H9 (cell line): ENCODE data around the gene CACNG8. TPM values are rescaled to one million over a fixed set of nuclear protein-coding genes. Genes with fewer than 3 reads are reported as not detected.

ENCODE experiments used
- DNase-seq: peaks from one replicate; pipeline ENCODE4 v3.0.0-alpha.2; 2017
- H2AFZ ChIP-seq: one replicate; pipeline ENCODE4 v1.6.1; 2013; ENCODE audit warnings: mild to moderate bottlenecking, low read length, control low read depth, moderate library complexity
- H2AK5ac ChIP-seq: 2 replicates; pipeline ENCODE4 v1.6.1; 2013; ENCODE audit warnings: low read length, control low read depth, mixed read lengths; ENCODE audit not compliant: insufficient read length
- H2BK120ac ChIP-seq: one replicate; pipeline ENCODE4 v1.6.1; 2013; ENCODE audit warnings: low read depth, mild to moderate bottlenecking, low read length, control low read depth, inconsistent platforms; ENCODE audit not compliant: poor library complexity, severe bottlenecking
- H2BK12ac ChIP-seq: 2 replicates; pipeline ENCODE4 v1.6.1; 2013; ENCODE audit warnings: low read length, control low read depth, mixed read lengths, low read depth; ENCODE audit not compliant: insufficient read length
- H2BK15ac ChIP-seq: 2 replicates; pipeline ENCODE4 v1.6.1; 2013; ENCODE audit warnings: low read depth, low read length, control low read depth
- H2BK20ac ChIP-seq: one replicate; pipeline ENCODE4 v1.6.1; 2013; ENCODE audit warnings: low read depth, mild to moderate bottlenecking, low read length, control low read depth, inconsistent platforms; ENCODE audit not compliant: poor library complexity, severe bottlenecking
- H2BK5ac ChIP-seq: 2 replicates; pipeline ENCODE4 v1.6.1; 2013; ENCODE audit warnings: low read length, control low read depth, mixed read lengths; ENCODE audit not compliant: insufficient read length
- H3K14ac ChIP-seq: 2 replicates; pipeline ENCODE4 v1.6.1; 2013; ENCODE audit warnings: low read length, control low read depth; ENCODE audit not compliant: insufficient read depth
- H3K18ac ChIP-seq: 2 replicates; pipeline ENCODE4 v1.6.1; 2013; ENCODE audit warnings: low read depth, mild to moderate bottlenecking, mixed read lengths, low read length, control low read depth; ENCODE audit not compliant: insufficient read length
- H3K23ac ChIP-seq: 2 replicates; pipeline ENCODE4 v1.6.1; 2013; ENCODE audit warnings: low read length, control low read depth, mixed read lengths, low read depth; ENCODE audit not compliant: insufficient read length
- H3K23me2 ChIP-seq: 2 replicates; pipeline ENCODE4 v1.6.1; 2013; ENCODE audit warnings: low read depth, mild to moderate bottlenecking, mixed read lengths, low read length, control low read depth; ENCODE audit not compliant: insufficient read length, poor library complexity, severe bottlenecking
- H3K27ac ChIP-seq: 2 replicates; pipeline ENCODE4 v1.5.1; 2013; ENCODE audit warnings: low read length, control low read depth, mixed read lengths, low read depth; ENCODE audit not compliant: insufficient read length
- H3K27me3 ChIP-seq: 2 replicates; pipeline ENCODE4 v1.6.1; 2013; ENCODE audit warnings: low read length, control low read depth, inconsistent platforms; ENCODE audit not compliant: insufficient read depth
- H3K4ac ChIP-seq: 2 replicates; pipeline ENCODE4 v1.6.1; 2013; ENCODE audit warnings: low read depth, mild to moderate bottlenecking, control low read depth, inconsistent platforms, low read length, moderate library complexity
- H3K4me1 ChIP-seq: 2 replicates; pipeline ENCODE4 v1.6.1; 2013; ENCODE audit warnings: low read length, control low read depth, inconsistent platforms; ENCODE audit not compliant: insufficient read depth
- H3K4me2 ChIP-seq: 2 replicates; pipeline ENCODE4 v1.6.1; 2013; ENCODE audit warnings: low read length, control low read depth, mixed read lengths; ENCODE audit not compliant: insufficient read length, insufficient read depth
- H3K56ac ChIP-seq: 2 replicates; pipeline ENCODE4 v1.6.1; 2013; ENCODE audit warnings: low read depth, mild to moderate bottlenecking, mixed read lengths, low read length, control low read depth; ENCODE audit not compliant: insufficient read length
- H3K79me1 ChIP-seq: 2 replicates; pipeline ENCODE4 v1.6.1; 2013; ENCODE audit warnings: low read depth, mild to moderate bottlenecking, moderate library complexity, low read length, control low read depth, inconsistent platforms; ENCODE audit not compliant: insufficient read depth, poor library complexity, severe bottlenecking
- H3K79me2 ChIP-seq: 2 replicates; pipeline ENCODE4 v1.6.1; 2013; ENCODE audit warnings: low read length, control low read depth, inconsistent platforms; ENCODE audit not compliant: insufficient read depth
- H3K9ac ChIP-seq: 2 replicates; pipeline ENCODE4 v1.6.1; 2013; ENCODE audit warnings: low read length, control low read depth, mixed read lengths; ENCODE audit not compliant: insufficient read length; ENCODE audit errors: extremely low read depth
- H3K9me3 ChIP-seq: one replicate; pipeline ENCODE4 v1.6.1; 2013; ENCODE audit warnings: low read depth, low read length, inconsistent platforms; ENCODE audit not compliant: control insufficient read depth
- H3T11ph ChIP-seq: one replicate; pipeline ENCODE4 v1.6.1; 2013; ENCODE audit warnings: mild to moderate bottlenecking, low read length, control low read depth, inconsistent platforms
- H4K20me1 ChIP-seq: one replicate; pipeline ENCODE4 v1.6.1; 2013; ENCODE audit not compliant: control insufficient read depth, insufficient read length, insufficient read depth
- H4K5ac ChIP-seq: 2 replicates; pipeline ENCODE4 v1.6.1; 2013; ENCODE audit warnings: low read depth, mild to moderate bottlenecking, mixed read lengths, low read length, control low read depth; ENCODE audit not compliant: insufficient read length
- H4K8ac ChIP-seq: replicated peaks from 2 replicates; pipeline ENCODE4 v1.6.1; 2013; ENCODE audit warnings: low read length, control low read depth, mixed read lengths, low read depth; ENCODE audit not compliant: insufficient read length
- H4K91ac ChIP-seq: 2 replicates; pipeline ENCODE4 v1.6.1; 2013; ENCODE audit warnings: low read depth, mild to moderate bottlenecking, moderate library complexity, mixed read lengths, low read length, control low read depth; ENCODE audit not compliant: insufficient read length
- H3K27ac Mint-ChIP-seq, 3 experiments: 2 replicates in 2 of 3; 3 replicates in 1 of 3; pipeline ENCODE4 v1.8.0; 2020 to 2021; ENCODE audit warnings: mixed read lengths in 3 of 3, mild to moderate bottlenecking in 1 of 3, moderate library complexity in 1 of 3
- H3K27me3 Mint-ChIP-seq: 2 replicates; pipeline ENCODE4 v1.8.0; 2021; ENCODE audit warnings: low read depth, mild to moderate bottlenecking, moderate library complexity, mixed read lengths
- H3K36me3 Mint-ChIP-seq, 3 experiments: 2 replicates in 2 of 3; 3 replicates in 1 of 3; pipeline ENCODE4 v1.8.0; 2020 to 2021; ENCODE audit warnings: low read depth in 3 of 3, mixed read lengths in 3 of 3; ENCODE audit not compliant: insufficient read depth in 1 of 3
- H3K4me1 Mint-ChIP-seq, 2 experiments: 2 replicates each; pipeline ENCODE4 v1.8.0; 2020; ENCODE audit warnings: mixed read lengths in 2 of 2
- H3K4me3 Mint-ChIP-seq, 2 experiments: 2 replicates in 1 of 2; 3 replicates in 1 of 2; pipeline ENCODE4 v1.8.0; 2020 to 2021; ENCODE audit warnings: mild to moderate bottlenecking in 2 of 2, mixed read lengths in 2 of 2, moderate library complexity in 1 of 2
- H3K9me3 Mint-ChIP-seq, 2 experiments: 2 replicates in 1 of 2; 3 replicates in 1 of 2; pipeline ENCODE4 v1.8.0; 2020; ENCODE audit warnings: mild to moderate bottlenecking in 2 of 2, mixed read lengths in 2 of 2, moderate library complexity in 1 of 2
- WGBS: extraction: QIAGEN DNeasy Blood & Tissue Kit; methylation state at CpG from one replicate; pipeline ENCODE4 v1.1.7; 2013; ENCODE audit warnings: missing lambda C conversion rate, low lambda C conversion rate, mixed read lengths; ENCODE audit not compliant: insufficient read length; ENCODE audit errors: extremely low coverage; 5-methylcytosine and 5-hydroxymethylcytosine counted together
- total RNA-seq: library from RNA; stranded (reverse); gene quantifications from 2 replicates; pipeline ENCODE4 v1.2.1, GENCODE V29; 2021
- TF ChIP-seq, protein P1 (sequence below): fragments of 200-600 bp; sonication (generic); conservative IDR thresholded peaks from 3 replicates; pipeline ENCODE4 v1.8.0; 2021; ENCODE audit warnings: antibody characterized with exemption, mild to moderate bottlenecking

The CACNG8 gene
- total RNA-seq, 1 experiment from 2014 or later: 7.1 TPM

- no peaks in the 10 kb centered on the region for H3K23me2 ChIP-seq
- H3K4me1 ChIP-seq: no peaks in the 10 kb centered on the region; the same call in 1 of the 2 replicates
- Mint-ChIP-seq H3K4me3 (no peak overlapping the region), H3K4me1 (peaks cover 5 to 7% of the 10 kb centered on the region in 2 experiments), H3K36me3 (peaks cover 28 to 61% (median 37%) of the 10 kb centered on the region in 3 experiments; a peak in 6 of 7 replicates), H3K27ac (peak overlapping the region in 2 of 3 experiments; percentile 7 to 71; a peak in 3 of 7 replicates), H3K9me3 (no peaks in the 10 kb centered on the region), H3K27me3 (peaks cover under 1% of the 10 kb centered on the region; the same call in 1 of the 2 replicates)
- no peak overlapping the region for H3K23ac ChIP-seq
- no CpG with 5 or more reads among the region's 7 CpGs for WGBS
- H3K9me3 ChIP-seq: no peaks in the 10 kb centered on the region
- H3K79me2 ChIP-seq: no peaks in the 10 kb centered on the region
- H2BK15ac ChIP-seq: no peak overlapping the region
- no peak overlapping the region for H2AK5ac ChIP-seq
- no peaks in the 10 kb centered on the region for H3K27me3 ChIP-seq
- no peak overlapping the region for H3K9ac ChIP-seq
- no peak overlapping the region for H4K91ac ChIP-seq
- no peak overlapping the region for H2BK5ac ChIP-seq
- no peak overlapping the region for H3T11ph ChIP-seq
- DNase-seq: no peak
- no peak overlapping the region for H3K4me2 ChIP-seq
- H2BK12ac ChIP-seq: no peak overlapping the region
- no peak overlapping the region for H4K8ac ChIP-seq
- no peak overlapping the region for H2BK120ac ChIP-seq
- H4K5ac ChIP-seq: no peak overlapping the region
- no peak overlapping the region for H2BK20ac ChIP-seq
- no peak overlapping the region for H2AFZ ChIP-seq
- TF ChIP-seq, protein P1, sequence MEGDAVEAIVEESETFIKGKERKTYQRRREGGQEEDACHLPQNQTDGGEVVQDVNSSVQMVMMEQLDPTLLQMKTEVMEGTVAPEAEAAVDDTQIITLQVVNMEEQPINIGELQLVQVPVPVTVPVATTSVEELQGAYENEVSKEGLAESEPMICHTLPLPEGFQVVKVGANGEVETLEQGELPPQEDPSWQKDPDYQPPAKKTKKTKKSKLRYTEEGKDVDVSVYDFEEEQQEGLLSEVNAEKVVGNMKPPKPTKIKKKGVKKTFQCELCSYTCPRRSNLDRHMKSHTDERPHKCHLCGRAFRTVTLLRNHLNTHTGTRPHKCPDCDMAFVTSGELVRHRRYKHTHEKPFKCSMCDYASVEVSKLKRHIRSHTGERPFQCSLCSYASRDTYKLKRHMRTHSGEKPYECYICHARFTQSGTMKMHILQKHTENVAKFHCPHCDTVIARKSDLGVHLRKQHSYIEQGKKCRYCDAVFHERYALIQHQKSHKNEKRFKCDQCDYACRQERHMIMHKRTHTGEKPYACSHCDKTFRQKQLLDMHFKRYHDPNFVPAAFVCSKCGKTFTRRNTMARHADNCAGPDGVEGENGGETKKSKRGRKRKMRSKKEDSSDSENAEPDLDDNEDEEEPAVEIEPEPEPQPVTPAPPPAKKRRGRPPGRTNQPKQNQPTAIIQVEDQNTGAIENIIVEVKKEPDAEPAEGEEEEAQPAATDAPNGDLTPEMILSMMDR: no peak
- H3K14ac ChIP-seq: no peak overlapping the region
- H3K18ac ChIP-seq: no peak overlapping the region
- H4K20me1 ChIP-seq: no peaks in the 10 kb centered on the region
- no peaks in the 10 kb centered on the region for H3K79me1 ChIP-seq
- H3K56ac ChIP-seq: no peak overlapping the region
- H3K27ac ChIP-seq: no peak overlapping the region
- H3K4ac ChIP-seq: no peak overlapping the region
These were observed 26.7 kb upstream of the CACNG8 start for GRCh38 chr19:53936029-53936428.
